Hepatocyte (in vitro differentiated cells): ENCODE data around the gene MYLK2. TPM values are rescaled to one million over a fixed set of nuclear protein-coding genes. Genes with fewer than 3 reads are reported as not detected.

Source experiments
- DNase-seq: peaks from one replicate; pipeline ENCODE4 v3.0.0-alpha.2; 2016; ENCODE audit warnings: low spot score
- H2AFZ ChIP-seq: fragments of 200-600 bp; sonication (generic); 2 replicates; pipeline ENCODE4 v1.6.0; 2016; ENCODE audit warnings: antibody characterized with exemption, mild to moderate bottlenecking
- H3K27ac ChIP-seq: fragments of 200-600 bp; sonication (generic); 2 replicates; pipeline ENCODE4 v1.5.1; 2016; ENCODE audit warnings: mild to moderate bottlenecking
- H3K27me3 ChIP-seq: fragments of 200-600 bp; sonication (generic); 2 replicates; pipeline ENCODE4 v1.6.1; 2016
- H3K36me3 ChIP-seq: fragments of 200-600 bp; sonication (generic); replicated peaks from 2 replicates; pipeline ENCODE4 v1.5.1; 2016; ENCODE audit warnings: low read depth; ENCODE audit not compliant: insufficient read depth
- H3K4me1 ChIP-seq: fragments of 200-600 bp; sonication (generic); 2 replicates; pipeline ENCODE4 v1.5.1; 2016; ENCODE audit warnings: mild to moderate bottlenecking, moderate library complexity; ENCODE audit not compliant: insufficient read depth
- H3K4me2 ChIP-seq: fragments of 200-600 bp; sonication (generic); 2 replicates; pipeline ENCODE4 v1.6.0; 2016
- H3K4me3 ChIP-seq: fragments of 200-600 bp; sonication (generic); 2 replicates; pipeline ENCODE4 v1.5.1; 2016; ENCODE audit warnings: mild to moderate bottlenecking
- H3K79me2 ChIP-seq: fragments of 200-600 bp; sonication (generic); 2 replicates; pipeline ENCODE4 v1.6.0; 2017; ENCODE audit warnings: mild to moderate bottlenecking
- H3K9me2 ChIP-seq: fragments of 200-600 bp; sonication (generic); replicated peaks from 2 replicates; pipeline ENCODE4 v1.6.0; 2017; ENCODE audit warnings: mild to moderate bottlenecking; ENCODE audit not compliant: insufficient read depth
- H3K9me3 ChIP-seq: fragments of 200-600 bp; sonication (generic); 2 replicates; pipeline ENCODE4 v1.5.1; 2016; ENCODE audit warnings: low read depth, mild to moderate bottlenecking
- H4K20me1 ChIP-seq: fragments of 200-600 bp; sonication (generic); 2 replicates; pipeline ENCODE4 v1.6.0; 2016; ENCODE audit warnings: mild to moderate bottlenecking; ENCODE audit not compliant: insufficient read depth, poor library complexity, severe bottlenecking
- EZH2 ChIP-seq: fragments of 200-600 bp; sonication (generic); IDR thresholded peaks from 2 replicates; pipeline ENCODE4 v1.6.1; 2016; ENCODE audit warnings: antibody characterized with exemption, mild to moderate bottlenecking, borderline replicate concordance
- EZH2phosphoT487 ChIP-seq: fragments of 200-600 bp; sonication (generic); IDR thresholded peaks from one replicate; pipeline ENCODE4 v1.6.1; 2018; ENCODE audit warnings: antibody characterized with exemption, mild to moderate bottlenecking, low read depth, moderate library complexity; ENCODE audit not compliant: unreplicated experiment, severe bottlenecking
- WGBS: methylation state at CpG from one replicate; pipeline ENCODE4 v1.1.6; 2016; ENCODE audit warnings: low lambda C conversion rate; ENCODE audit errors: missing lambda C conversion rate; 5-methylcytosine and 5-hydroxymethylcytosine counted together
- polyA plus RNA-seq: library from polyadenylated mRNA; unstranded; fragments of >200 nt; fragmentation: Nextera tagmentation; extraction: Ambion mirVana; gene quantifications from 2 replicates; pipeline ENCODE4 v1.2.1, GENCODE V29; 2016
- total RNA-seq: library from RNA; depleted of rRNA; stranded (reverse); fragments of >200 nt; gene quantifications from 2 replicates; pipeline ENCODE4 v1.2.3, GENCODE V29; 2014
- TF ChIP-seq, protein P1 (sequence below): fragments of 200-600 bp; sonication (generic); IDR thresholded peaks from 2 replicates; pipeline ENCODE4 v1.5.1; 2016; ENCODE audit warnings: antibody characterized with exemption, mild to moderate bottlenecking; ENCODE audit not compliant: poor library complexity

The MYLK2 gene
- total and polyA plus RNA-seq, 2 experiments from 2014 or later: 0.33 TPM; not detected in 1

DNA sequence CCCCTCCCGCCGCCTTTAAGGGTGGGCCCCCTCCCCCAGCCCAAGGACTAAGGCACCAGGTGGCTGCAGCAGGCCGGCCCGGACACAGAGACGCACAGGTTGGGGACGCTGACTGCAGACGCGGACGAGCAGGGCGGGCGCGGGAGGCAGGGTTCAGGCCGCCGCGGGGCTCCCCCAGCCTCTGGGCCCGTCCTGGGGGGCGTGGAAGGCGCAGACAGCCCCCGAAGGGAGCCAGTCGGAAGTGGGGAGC is 41.9 kb downstream of the MYLK2 start:
- under 1% methylated on average over 20 of the region's 20 CpGs for WGBS

DNA sequence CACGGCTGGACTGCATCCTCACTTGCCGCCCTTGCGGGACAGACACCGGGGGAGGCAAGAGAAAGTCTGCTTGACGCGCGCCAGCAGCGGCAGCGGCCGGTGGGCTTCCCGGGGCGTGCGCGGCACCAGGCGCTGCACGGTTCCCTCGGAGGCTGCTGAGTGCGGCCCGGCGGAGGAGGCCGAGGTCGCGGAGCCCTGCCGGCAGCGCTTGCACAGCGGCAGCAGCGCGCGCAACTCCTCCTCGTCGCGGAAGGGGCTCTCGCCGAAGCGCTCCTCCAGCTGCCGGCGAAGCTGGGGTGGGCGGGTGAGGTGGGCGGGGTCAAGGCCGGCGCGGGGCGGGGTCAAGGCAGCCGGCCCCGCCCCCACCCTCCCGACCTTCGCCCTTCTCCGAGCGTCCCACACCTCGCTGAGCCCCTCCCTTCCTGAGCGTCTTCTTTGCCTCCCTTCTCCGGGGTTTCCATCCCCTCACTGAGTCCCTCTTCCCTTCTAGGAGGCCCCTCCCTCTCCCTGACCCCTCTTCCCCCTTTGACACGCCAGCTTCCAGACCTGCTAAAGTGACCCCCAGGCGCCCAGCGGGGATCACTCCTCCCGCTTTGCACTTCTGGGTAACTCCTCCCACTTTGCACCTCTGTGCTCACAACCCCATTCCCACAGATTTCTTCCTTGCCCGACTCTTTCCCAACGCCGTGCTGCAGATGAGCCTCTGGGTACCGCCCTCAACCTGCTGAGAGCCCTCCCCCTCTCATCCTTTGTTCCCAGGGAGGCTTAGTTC is 42.4 kb downstream of the MYLK2 start:
- H3K27ac ChIP-seq: peak overlapping the region; percentile 81
- 2% methylated on average over 34 of the region's 60 CpGs for WGBS
- H2AFZ ChIP-seq: peak overlapping the region; percentile 95
- TF ChIP-seq EZH2 (no peak), EZH2phosphoT487 (no peak)
- TF ChIP-seq, protein P1, sequence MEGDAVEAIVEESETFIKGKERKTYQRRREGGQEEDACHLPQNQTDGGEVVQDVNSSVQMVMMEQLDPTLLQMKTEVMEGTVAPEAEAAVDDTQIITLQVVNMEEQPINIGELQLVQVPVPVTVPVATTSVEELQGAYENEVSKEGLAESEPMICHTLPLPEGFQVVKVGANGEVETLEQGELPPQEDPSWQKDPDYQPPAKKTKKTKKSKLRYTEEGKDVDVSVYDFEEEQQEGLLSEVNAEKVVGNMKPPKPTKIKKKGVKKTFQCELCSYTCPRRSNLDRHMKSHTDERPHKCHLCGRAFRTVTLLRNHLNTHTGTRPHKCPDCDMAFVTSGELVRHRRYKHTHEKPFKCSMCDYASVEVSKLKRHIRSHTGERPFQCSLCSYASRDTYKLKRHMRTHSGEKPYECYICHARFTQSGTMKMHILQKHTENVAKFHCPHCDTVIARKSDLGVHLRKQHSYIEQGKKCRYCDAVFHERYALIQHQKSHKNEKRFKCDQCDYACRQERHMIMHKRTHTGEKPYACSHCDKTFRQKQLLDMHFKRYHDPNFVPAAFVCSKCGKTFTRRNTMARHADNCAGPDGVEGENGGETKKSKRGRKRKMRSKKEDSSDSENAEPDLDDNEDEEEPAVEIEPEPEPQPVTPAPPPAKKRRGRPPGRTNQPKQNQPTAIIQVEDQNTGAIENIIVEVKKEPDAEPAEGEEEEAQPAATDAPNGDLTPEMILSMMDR: no peak
- no peaks in the 10 kb centered on the region for H3K9me3 ChIP-seq
- H3K4me3 ChIP-seq: peak overlapping the region; percentile 85
- H3K4me1 ChIP-seq: peaks cover 13% of the 10 kb centered on the region
- no peaks in the 10 kb centered on the region for H4K20me1 ChIP-seq
- peaks cover 25% of the 10 kb centered on the region for H3K27me3 ChIP-seq
- peak; percentile 94 for DNase-seq
- no peaks in the 10 kb centered on the region for H3K36me3 ChIP-seq
- H3K9me2 ChIP-seq: no peaks in the 10 kb centered on the region
- peak overlapping the region; percentile 100 for H3K4me2 ChIP-seq
- H3K79me2 ChIP-seq: no peaks in the 10 kb centered on the region

More for the DNA sequence above, 41.9 kb downstream of the MYLK2 start:
- no peak for TF ChIP-seq EZH2phosphoT487
- TF ChIP-seq, protein P1: no peak
- TF ChIP-seq EZH2: no peak
- peak overlapping the region; percentile 100 for H3K4me2 ChIP-seq
- H3K9me3 ChIP-seq: no peaks in the 10 kb centered on the region
- H3K27ac ChIP-seq: peak overlapping the region; percentile 65
- no peaks in the 10 kb centered on the region for H4K20me1 ChIP-seq
- H3K79me2 ChIP-seq: no peaks in the 10 kb centered on the region
- H3K27me3 ChIP-seq: peaks cover 30% of the 10 kb centered on the region
- peaks cover 13% of the 10 kb centered on the region for H3K4me1 ChIP-seq
- H3K9me2 ChIP-seq: no peaks in the 10 kb centered on the region
- H3K4me3 ChIP-seq: peak overlapping the region; percentile 85
- peak overlapping the region; percentile 95 for H2AFZ ChIP-seq
- H3K36me3 ChIP-seq: no peaks in the 10 kb centered on the region
- no peak for DNase-seq

DNA sequence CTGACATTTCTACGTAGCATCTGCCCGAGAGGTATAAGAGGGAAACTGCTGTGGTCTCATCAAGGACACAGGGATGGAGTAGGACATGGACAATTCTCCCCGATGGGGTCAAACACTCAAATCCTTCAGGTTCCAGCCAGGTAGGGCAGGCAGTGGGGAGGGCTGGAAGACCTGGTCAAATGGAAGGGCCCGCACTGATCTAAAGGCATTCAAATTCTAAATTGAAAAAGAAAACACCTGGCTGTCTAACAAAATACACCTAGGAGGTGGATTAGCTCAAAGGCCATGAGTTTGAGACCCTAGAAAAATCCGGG is 43.0 kb downstream of the MYLK2 start:
- H3K27me3 ChIP-seq: peaks cover 21% of the 10 kb centered on the region
- H3K4me1 ChIP-seq: peaks cover 13% of the 10 kb centered on the region
- H3K9me2 ChIP-seq: no peaks in the 10 kb centered on the region
- TF ChIP-seq EZH2 (no peak), EZH2phosphoT487 (no peak)
- TF ChIP-seq, protein P1: no peak
- no peak overlapping the region for H3K4me3 ChIP-seq
- no peaks in the 10 kb centered on the region for H3K79me2 ChIP-seq
- no peaks in the 10 kb centered on the region for H4K20me1 ChIP-seq
- DNase-seq: no peak
- peak overlapping the region; percentile 100 for H3K4me2 ChIP-seq
- no peaks in the 10 kb centered on the region for H3K9me3 ChIP-seq
- no peak overlapping the region for H2AFZ ChIP-seq
- H3K27ac ChIP-seq: peak overlapping the region; percentile 81
- WGBS: 43% methylated on average over 5 of the region's 5 CpGs
- H3K36me3 ChIP-seq: no peaks in the 10 kb centered on the region

DNA sequence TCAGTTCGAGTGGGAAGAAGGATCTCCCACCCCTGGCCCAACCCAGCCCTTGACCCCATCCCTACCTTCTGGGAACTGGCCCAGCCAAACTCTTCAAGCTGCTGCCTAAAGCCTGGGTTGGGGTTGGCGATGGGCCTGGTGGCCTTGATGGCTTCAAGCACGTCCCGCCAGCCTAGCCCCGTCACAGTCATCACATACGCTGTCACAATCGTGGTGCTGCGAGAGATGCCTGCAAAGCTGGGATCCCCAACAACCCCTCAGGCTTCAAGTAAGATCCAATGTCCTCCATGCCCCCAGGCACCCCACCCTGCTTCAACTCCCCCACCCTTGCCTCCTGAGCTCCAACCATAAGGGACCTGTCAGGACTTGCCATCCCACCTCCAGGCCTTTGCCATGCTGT is 43.4 kb downstream of the MYLK2 start:
- Histone ChIP-seq H2AFZ (no peak overlapping the region), H3K9me3 (no peaks in the 10 kb centered on the region), H4K20me1 (no peaks in the 10 kb centered on the region), H3K36me3 (no peaks in the 10 kb centered on the region), H3K4me3 (no peak overlapping the region), H3K4me1 (peaks cover 13% of the 10 kb centered on the region), H3K79me2 (no peaks in the 10 kb centered on the region), H3K9me2 (no peaks in the 10 kb centered on the region), H3K4me2 (peak overlapping the region; percentile 100), H3K27ac (peak overlapping the region; percentile 81), H3K27me3 (peaks cover 17% of the 10 kb centered on the region)
- no peak for DNase-seq
- TF ChIP-seq EZH2 (no peak), EZH2phosphoT487 (no peak)
- TF ChIP-seq, protein P1: no peak
- 92% methylated on average over 8 of the region's 8 CpGs for WGBS
